ENCODE measurements around the gene NHP2. TPM values are rescaled to one million over a fixed set of nuclear protein-coding genes. Genes with fewer than 3 reads are reported as not detected.

The NHP2 gene
- total and polyA plus RNA-seq, 3 donors from 2014 or later, result 105 to 208 (median 132) TPM

GRCh38 chr5:178125253-178125906 is 28.3 kb downstream of the NHP2 start:
- peaks cover 8% of the 10 kb centered on the region for H3K4me1 ChIP-seq
- no peak overlapping the region for H3K4me3 ChIP-seq
- no peaks in the 10 kb centered on the region for H3K9me3 ChIP-seq
- no peaks in the 10 kb centered on the region for H3K27me3 ChIP-seq
- intact Hi-C loops (cut with DNase I; ENCODE audit: low total_unique reads), result no loop called here
- H3K27ac ChIP-seq, result no peak overlapping the region
- no peak for DNase-seq
- WGBS, 2 donors, result 87 to 88% methylated on average over 10 of the region's 10 CpGs
- H3K36me3 ChIP-seq (ENCODE audit: low read depth, missing control alignments), result no peaks in the 10 kb centered on the region
- TF ChIP-seq CTCF (IDR thresholded peaks at IDR 0.05) (no peak), POLR2A (IDR thresholded peaks at IDR 0.05) (no peak)

GRCh38 chr5:178123966-178124925 is 29.4 kb downstream of the NHP2 start:
- Histone ChIP-seq H3K9me3 (no peaks in the 10 kb centered on the region), H3K4me1 (peaks cover 8% of the 10 kb centered on the region), H3K4me3 (no peak overlapping the region), H3K27me3 (no peaks in the 10 kb centered on the region), H3K36me3 (ENCODE audit: low read depth, missing control alignments) (no peaks in the 10 kb centered on the region), H3K27ac (no peak overlapping the region)
- intact Hi-C loops (cut with DNase I; ENCODE audit: low total_unique reads), result no loop called here
- no peak for DNase-seq
- WGBS, 2 donors, result 91 to 94% methylated on average over 5 to 17 of the region's 18 CpGs
- no peak for TF ChIP-seq CTCF (IDR thresholded peaks at IDR 0.05)
- TF ChIP-seq POLR2A (IDR thresholded peaks at IDR 0.05), result no peak

- DNase-seq, result no peak
- no peaks in the 10 kb centered on the region for H3K27me3 ChIP-seq
- H3K9me3 ChIP-seq, result no peaks in the 10 kb centered on the region
- TF ChIP-seq CTCF (IDR thresholded peaks at IDR 0.05) (no peak), POLR2A (IDR thresholded peaks at IDR 0.05) (no peak)
- peaks cover 8% of the 10 kb centered on the region for H3K4me1 ChIP-seq
- 92 to 93% methylated on average over 9 to 13 of the region's 13 CpGs for WGBS, 2 donors
- no peak overlapping the region for H3K4me3 ChIP-seq
- intact Hi-C loops (cut with DNase I; ENCODE audit: low total_unique reads), result no loop called here
- H3K27ac ChIP-seq, result no peak overlapping the region
- H3K36me3 ChIP-seq (ENCODE audit: low read depth, missing control alignments), result no peaks in the 10 kb centered on the region
These were observed 30.4 kb downstream of the NHP2 start for GRCh38 chr5:178123094-178123965.

- Histone ChIP-seq H3K27me3 (no peaks in the 10 kb centered on the region), H3K4me1 (peaks cover 8% of the 10 kb centered on the region), H3K9me3 (no peaks in the 10 kb centered on the region), H3K4me3 (no peak overlapping the region), H3K27ac (no peak overlapping the region), H3K36me3 (ENCODE audit: low read depth, missing control alignments) (no peaks in the 10 kb centered on the region)
- TF ChIP-seq POLR2A (IDR thresholded peaks at IDR 0.05), result no peak
- no peak for TF ChIP-seq CTCF (IDR thresholded peaks at IDR 0.05)
- WGBS, 2 donors, result 71 to 77% methylated on average over 3 to 5 of the region's 5 CpGs
- DNase-seq, result no peak
- intact Hi-C loops (cut with DNase I; ENCODE audit: low total_unique reads), result no loop called here
These were observed 31.3 kb downstream of the NHP2 start for GRCh38 chr5:178122346-178122745.
